BE2C (cell line): ENCODE measurements around the gene INO80E.

ENCODE experiments used
- DNase-seq: peaks from one replicate; pipeline ENCODE4 v3.0.0-alpha.2; 2020
- H3K27me3 ChIP-seq: fragments of 250-450 bp; sonication (Bioruptor Pico); 2 replicates; pipeline ENCODE4 v1.5.1; 2020; ENCODE audit warnings: mild to moderate bottlenecking
- H3K36me3 ChIP-seq: fragments of 250-450 bp; sonication (Bioruptor Pico); 2 replicates; pipeline ENCODE4 v1.5.1; 2020; ENCODE audit warnings: mild to moderate bottlenecking
- H3K4me1 ChIP-seq: fragments of 250-450 bp; sonication (Bioruptor Pico); 2 replicates; pipeline ENCODE4 v1.5.1; 2020
- H3K4me3 ChIP-seq: 2 replicates; pipeline ENCODE4 v1.5.1; 2011; ENCODE audit warnings: low read depth, low read length
- H3K9me3 ChIP-seq: fragments of 250-450 bp; sonication (Bioruptor Pico); 2 replicates; pipeline ENCODE4 v1.5.1; 2020
- CTCF ChIP-seq: IDR thresholded peaks from 2 replicates; pipeline ENCODE4 v1.5.1; 2012; ENCODE audit warnings: mild to moderate bottlenecking, low read depth, low read length

The INO80E gene

GRCh38 chr16:29978564-29979270, 17.3 kb upstream of the INO80E start:
- no peak overlapping the region for H3K4me3 ChIP-seq
- H3K27me3 ChIP-seq: no peaks in the 10 kb centered on the region
- H3K4me1 ChIP-seq: no peaks in the 10 kb centered on the region
- H3K9me3 ChIP-seq: no peaks in the 10 kb centered on the region
- no peak for DNase-seq
- TF ChIP-seq CTCF: no peak
- H3K36me3 ChIP-seq: peaks cover 62% of the 10 kb centered on the region

- Histone ChIP-seq H3K4me1 (no peaks in the 10 kb centered on the region), H3K9me3 (no peaks in the 10 kb centered on the region), H3K27me3 (no peaks in the 10 kb centered on the region), H3K36me3 (peaks cover 98% of the 10 kb centered on the region), H3K4me3 (no peak overlapping the region)
- no peak for TF ChIP-seq CTCF
- no peak for DNase-seq
Measured at GRCh38 chr16:29982560-29983419, 13.3 kb upstream of the INO80E start.

- Histone ChIP-seq H3K4me1 (no peaks in the 10 kb centered on the region), H3K4me3 (no peak overlapping the region), H3K9me3 (no peaks in the 10 kb centered on the region), H3K36me3 (peaks cover 94% of the 10 kb centered on the region), H3K27me3 (no peaks in the 10 kb centered on the region)
- no peak for DNase-seq
- no peak for TF ChIP-seq CTCF
Measured at GRCh38 chr16:29983420-29984136, 12.5 kb upstream of the INO80E start.

GRCh38 chr16:29984137-29984763, 11.8 kb upstream of the INO80E start:
- Histone ChIP-seq H3K36me3 (peaks cover 94% of the 10 kb centered on the region), H3K4me3 (no peak overlapping the region), H3K27me3 (no peaks in the 10 kb centered on the region), H3K9me3 (no peaks in the 10 kb centered on the region), H3K4me1 (no peaks in the 10 kb centered on the region)
- DNase-seq: no peak
- no peak for TF ChIP-seq CTCF

GRCh38 chr16:29984764-29985147, 11.3 kb upstream of the INO80E start:
- no peak for DNase-seq
- no peak for TF ChIP-seq CTCF
- H3K9me3 ChIP-seq: no peaks in the 10 kb centered on the region
- H3K4me3 ChIP-seq: no peak overlapping the region
- no peaks in the 10 kb centered on the region for H3K27me3 ChIP-seq
- peaks cover 93% of the 10 kb centered on the region for H3K36me3 ChIP-seq
- no peaks in the 10 kb centered on the region for H3K4me1 ChIP-seq
